IMR-90 (cell line): Measurements from ENCODE around the gene ZSCAN25. TPM values are rescaled to one million over a fixed set of nuclear protein-coding genes. Genes with fewer than 3 reads are reported as not detected.

ENCODE experiments used
- ATAC-seq: fragments of 200-7000 bp; cut with Tn5 transposase; 2 replicates; pipeline ENCODE4 v1.9.1; 2020; ENCODE audit warnings: low read depth, mild to moderate bottlenecking, moderate library complexity
- BruUV-seq: library from RNA; stranded (reverse); fragments of 400-500 nt; replicated peaks from 2 replicates; lab custom pipeline; 2021; lab: Mats Ljungman, UMichigan
- CTCF ChIA-PET: fragments of 300-600 bp; formaldehyde crosslinking; extraction: SDS; loops from one replicate; lab custom pipeline; 2021; ENCODE audit warnings: antibody characterized with exemption; lab: Yijun Ruan, JAX
- POLR2A ChIA-PET: fragments of 300-600 bp; sonication (Branson Sonifier 250); formaldehyde crosslinking; loops from one replicate; lab custom pipeline; 2022; ENCODE audit warnings: antibody characterized with exemption; ENCODE audit not compliant: unreplicated experiment; lab: Charles Lee
- DNase-seq: peaks from one replicate; pipeline ENCODE4 v3.0.0; 2013
- H2AFZ ChIP-seq: replicated peaks from 2 replicates; pipeline ENCODE3; 2013; ENCODE audit warnings: low read length, mild to moderate bottlenecking; ENCODE audit not compliant: poor library complexity
- H2AK5ac ChIP-seq: 2 replicates; pipeline ENCODE4 v1.6.1; 2013; ENCODE audit warnings: low read depth, low read length, inconsistent platforms
- H2AK9ac ChIP-seq: replicated peaks from 2 replicates; pipeline ENCODE3; 2013; ENCODE audit warnings: mild to moderate bottlenecking, low read depth, low read length, moderate library complexity; ENCODE audit not compliant: poor library complexity
- H2BK120ac ChIP-seq: 2 replicates; pipeline ENCODE4 v1.6.1; 2013; ENCODE audit warnings: low read depth, low read length, inconsistent platforms
- H2BK15ac ChIP-seq: 3 replicates; pipeline ENCODE4 v1.6.1; 2013; ENCODE audit warnings: low read depth, low read length, inconsistent platforms
- H2BK20ac ChIP-seq: 2 replicates; pipeline ENCODE4 v1.6.1; 2013; ENCODE audit warnings: low read depth, mild to moderate bottlenecking, inconsistent platforms, low read length, moderate library complexity
- H2BK5ac ChIP-seq: 2 replicates; pipeline ENCODE4 v1.6.1; 2013; ENCODE audit warnings: mild to moderate bottlenecking, low read depth, low read length, inconsistent platforms; ENCODE audit not compliant: poor library complexity, severe bottlenecking
- H3K14ac ChIP-seq: replicated peaks from 2 replicates; pipeline ENCODE4 v1.6.1; 2013; ENCODE audit warnings: low read depth, low read length, inconsistent platforms
- H3K18ac ChIP-seq: 2 replicates; pipeline ENCODE4 v1.6.1; 2013; ENCODE audit warnings: low read depth, low read length, control low read depth
- H3K23ac ChIP-seq: 2 replicates; pipeline ENCODE4 v1.6.1; 2013; ENCODE audit warnings: low read depth, low read length, inconsistent platforms
- H3K27ac ChIP-seq: 2 replicates; pipeline ENCODE4 v1.5.1; 2013; ENCODE audit warnings: mild to moderate bottlenecking, control low read depth, low read length; ENCODE audit not compliant: insufficient read depth
- H3K27me3 ChIP-seq: 2 replicates; pipeline ENCODE4 v1.6.1; 2013; ENCODE audit warnings: low read length; ENCODE audit not compliant: control insufficient read depth, insufficient read depth
- H3K36me3 ChIP-seq: 2 replicates; pipeline ENCODE4 v1.6.1; 2013; ENCODE audit warnings: low read length, mixed read lengths; ENCODE audit not compliant: control insufficient read depth, insufficient read depth
- H3K4ac ChIP-seq: 2 replicates; pipeline ENCODE4 v1.6.1; 2013; ENCODE audit warnings: low read depth, low read length, inconsistent platforms
- H3K4me1 ChIP-seq: 2 replicates; pipeline ENCODE4 v1.6.1; 2013; ENCODE audit warnings: low read length, mixed read lengths; ENCODE audit not compliant: control insufficient read depth, insufficient read depth
- H3K4me2 ChIP-seq: 2 replicates; pipeline ENCODE4 v1.6.1; 2013; ENCODE audit warnings: low read depth, mild to moderate bottlenecking, control low read depth, low read length, moderate library complexity
- H3K4me3 ChIP-seq: 2 replicates; pipeline ENCODE4 v1.5.1; 2013; ENCODE audit warnings: low read depth, mild to moderate bottlenecking, control low read depth, low read length, moderate library complexity; ENCODE audit not compliant: insufficient read depth
- H3K56ac ChIP-seq: 2 replicates; pipeline ENCODE4 v1.6.1; 2013; ENCODE audit warnings: low read length, inconsistent platforms; ENCODE audit not compliant: insufficient read depth; ENCODE audit errors: extremely low read depth
- H3K79me1 ChIP-seq, 2 experiments: 2 replicates each; pipeline ENCODE4 v1.6.1; 2013; ENCODE audit warnings: low read length in 2 of 2, inconsistent platforms in 1 of 2, low read depth in 1 of 2
- H3K9ac ChIP-seq: 2 replicates; pipeline ENCODE4 v1.6.1; 2013; ENCODE audit warnings: low read depth, low read length, control low read depth
- H3K9me1 ChIP-seq: 2 replicates; pipeline ENCODE4 v1.6.1; 2013; ENCODE audit warnings: low read length, inconsistent platforms; ENCODE audit not compliant: insufficient read depth
- H3K9me3 ChIP-seq: 2 replicates; pipeline ENCODE4 v1.6.1; 2013; ENCODE audit warnings: low read length; ENCODE audit not compliant: control insufficient read depth, insufficient read depth
- H4K20me1 ChIP-seq: 2 replicates; pipeline ENCODE4 v1.6.1; 2013; ENCODE audit warnings: low read length, inconsistent platforms; ENCODE audit not compliant: insufficient read depth
- H4K5ac ChIP-seq: 2 replicates; pipeline ENCODE4 v1.6.1; 2013; ENCODE audit warnings: mild to moderate bottlenecking, low read depth, low read length, control low read depth
- H4K8ac ChIP-seq, 2 experiments: 2 replicates each; pipeline ENCODE4 v1.6.1; 2013; ENCODE audit warnings: low read depth in 2 of 2, low read length in 2 of 2, control low read depth in 1 of 2, inconsistent platforms in 1 of 2
- H4K91ac ChIP-seq: 2 replicates; pipeline ENCODE4 v1.6.1; 2013; ENCODE audit warnings: low read depth, low read length, inconsistent platforms; ENCODE audit not compliant: insufficient read depth
- FOS ChIP-seq: fragments of 150-350 bp; IDR thresholded peaks from 2 replicates; pipeline ENCODE4 v1.6.1; 2016; ENCODE audit warnings: low read depth, low read length
- WGBS, 2 experiments: methylation state at CpG; one replicate each; pipeline versions ENCODE4 v1.1.5 to v1.1.7; 2013; ENCODE audit warnings: missing lambda C conversion rate in 2 of 2; ENCODE audit not compliant: insufficient read length in 1 of 2; ENCODE audit errors: extremely low coverage in 2 of 2; 5-methylcytosine and 5-hydroxymethylcytosine counted together
- dilution Hi-C: fragments of 300-500 bp; cut with HindIII; formaldehyde crosslinking; loops from one replicate; pipeline ENCODE4 v1.14.3; 2018; ENCODE audit warnings: low sequenced_read_pairs; ENCODE audit not compliant: unreplicated experiment
- in situ Hi-C: fragments of 300-500 bp; cut with MboI; formaldehyde crosslinking; loops from 3 replicates; pipeline ENCODE4 v1.14.3; 2019; ENCODE audit warnings: low sequenced_read_pairs, inconsistent platforms, mixed read lengths
- intact Hi-C: fragments of 100-400 bp; cut with micrococcal nuclease; formaldehyde crosslinking; loops from 2 replicates; pipeline ENCODE4 v1.10.0; 2022
- polyA plus RNA-seq, 3 experiments: library from polyadenylated mRNA; depleted of rRNA; stranded (reverse); fragments of >200 nt; gene quantifications; 2 replicates each; pipeline ENCODE4 v1.2.3, GENCODE V29; 2012; ENCODE audit warnings: low replicate concordance in 1 of 3
- total RNA-seq: library from RNA; depleted of rRNA; stranded (reverse); fragments of >200 nt; gene quantifications from 2 replicates; pipeline ENCODE4 v1.2.3, GENCODE V29; 2012

ZSCAN25 gene
- total and polyA plus RNA-seq, 2 of the 4 experiments (the other 2 are of a cell fraction) = 6.2 to 9.0 TPM

DNA sequence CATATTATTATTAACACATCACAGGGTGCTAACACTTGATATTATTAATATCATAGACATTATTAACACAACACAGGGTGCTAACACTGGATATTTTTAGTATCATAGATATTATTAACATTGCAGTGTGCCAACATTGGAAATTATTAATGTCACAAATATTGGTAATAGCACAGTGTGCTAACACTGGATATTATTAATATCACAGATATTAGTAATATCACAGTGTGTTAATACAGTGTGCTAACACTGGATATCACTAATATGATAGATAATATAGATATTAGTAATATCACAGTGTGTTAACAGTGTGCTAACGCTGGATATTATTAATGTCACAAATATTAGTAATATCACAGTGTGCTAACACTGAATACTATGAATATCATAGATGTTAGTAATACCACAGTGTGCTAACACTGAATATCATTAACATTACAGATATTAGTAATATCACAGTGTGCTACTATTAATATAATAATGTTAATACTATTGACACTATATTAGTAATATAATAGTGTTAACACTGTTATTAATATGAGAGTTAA, 20.3 kb upstream of the ZSCAN25 start:
- intact Hi-C loops (no loop called here), in situ Hi-C loops (no loop called here), dilution Hi-C loops (no loop called here)
- Histone ChIP-seq H3K4me2 (no peak overlapping the region), H2BK15ac (no peak overlapping the region), H3K27me3 (no peaks in the 10 kb centered on the region), H2BK120ac (no peak overlapping the region), H2BK5ac (no peak overlapping the region), H3K79me1 (no peaks in the 10 kb centered on the region), H3K4me1 (no peaks in the 10 kb centered on the region), H2AK5ac (no peak overlapping the region), H2AFZ (no peak overlapping the region), H3K4ac (no peak overlapping the region), H3K14ac (no peak overlapping the region), H4K8ac (no peak overlapping the region), H3K27ac (no peak overlapping the region), H3K56ac (no peak overlapping the region), H3K9ac (no peak overlapping the region), H4K91ac (no peak overlapping the region), H4K5ac (no peak overlapping the region), H3K9me3 (no peaks in the 10 kb centered on the region), H2AK9ac (no peak overlapping the region), H3K36me3 (no peaks in the 10 kb centered on the region), H3K9me1 (no peaks in the 10 kb centered on the region), H3K18ac (no peak overlapping the region), H3K4me3 (no peak overlapping the region), H3K23ac (no peak overlapping the region), H4K20me1 (no peaks in the 10 kb centered on the region), H2BK20ac (no peak overlapping the region)
- WGBS, 2 experiments = no CpG with 5 or more reads among the region's 1 CpG
- BruUV-seq = no TSS peak
- ChIA-PET POLR2A (no interaction called here), CTCF (no interaction called here)
- DNase-seq (no peak), ATAC-seq (no peak)
- TF ChIP-seq FOS = no peak
